H9 (cell line): ENCODE data around the gene VEZT. TPM values are rescaled to one million over a fixed set of nuclear protein-coding genes. Genes with fewer than 3 reads are reported as not detected.
A peak's percentile ranks its signal among the peaks of the same experiment; 100 is the strongest.
"Not testable (repeated sequence)": the region's sequence is repeated elsewhere in the genome, so short reads cannot be mapped to it uniquely, and the experiment has no call there.

Experiments
- DNase-seq: peaks from one replicate; pipeline ENCODE4 v3.0.0-alpha.2; 2017
- H2AFZ ChIP-seq: one replicate; pipeline ENCODE4 v1.6.1; 2013; ENCODE audit warnings: mild to moderate bottlenecking, low read length, control low read depth, moderate library complexity
- H2AK5ac ChIP-seq: 2 replicates; pipeline ENCODE4 v1.6.1; 2013; ENCODE audit warnings: low read length, control low read depth, mixed read lengths; ENCODE audit not compliant: insufficient read length
- H2BK120ac ChIP-seq: one replicate; pipeline ENCODE4 v1.6.1; 2013; ENCODE audit warnings: low read depth, mild to moderate bottlenecking, low read length, control low read depth, inconsistent platforms; ENCODE audit not compliant: poor library complexity, severe bottlenecking
- H2BK12ac ChIP-seq: 2 replicates; pipeline ENCODE4 v1.6.1; 2013; ENCODE audit warnings: low read length, control low read depth, mixed read lengths, low read depth; ENCODE audit not compliant: insufficient read length
- H2BK15ac ChIP-seq: 2 replicates; pipeline ENCODE4 v1.6.1; 2013; ENCODE audit warnings: low read depth, low read length, control low read depth
- H2BK20ac ChIP-seq: one replicate; pipeline ENCODE4 v1.6.1; 2013; ENCODE audit warnings: low read depth, mild to moderate bottlenecking, low read length, control low read depth, inconsistent platforms; ENCODE audit not compliant: poor library complexity, severe bottlenecking
- H2BK5ac ChIP-seq: 2 replicates; pipeline ENCODE4 v1.6.1; 2013; ENCODE audit warnings: low read length, control low read depth, mixed read lengths; ENCODE audit not compliant: insufficient read length
- H3K14ac ChIP-seq: 2 replicates; pipeline ENCODE4 v1.6.1; 2013; ENCODE audit warnings: low read length, control low read depth; ENCODE audit not compliant: insufficient read depth
- H3K18ac ChIP-seq: 2 replicates; pipeline ENCODE4 v1.6.1; 2013; ENCODE audit warnings: low read depth, mild to moderate bottlenecking, mixed read lengths, low read length, control low read depth; ENCODE audit not compliant: insufficient read length
- H3K23ac ChIP-seq: 2 replicates; pipeline ENCODE4 v1.6.1; 2013; ENCODE audit warnings: low read length, control low read depth, mixed read lengths, low read depth; ENCODE audit not compliant: insufficient read length
- H3K23me2 ChIP-seq: 2 replicates; pipeline ENCODE4 v1.6.1; 2013; ENCODE audit warnings: low read depth, mild to moderate bottlenecking, mixed read lengths, low read length, control low read depth; ENCODE audit not compliant: insufficient read length, poor library complexity, severe bottlenecking
- H3K27ac ChIP-seq: 2 replicates; pipeline ENCODE4 v1.5.1; 2013; ENCODE audit warnings: low read length, control low read depth, mixed read lengths, low read depth; ENCODE audit not compliant: insufficient read length
- H3K27me3 ChIP-seq: 2 replicates; pipeline ENCODE4 v1.6.1; 2013; ENCODE audit warnings: low read length, control low read depth, inconsistent platforms; ENCODE audit not compliant: insufficient read depth
- H3K4ac ChIP-seq: 2 replicates; pipeline ENCODE4 v1.6.1; 2013; ENCODE audit warnings: low read depth, mild to moderate bottlenecking, control low read depth, inconsistent platforms, low read length, moderate library complexity
- H3K4me1 ChIP-seq: 2 replicates; pipeline ENCODE4 v1.6.1; 2013; ENCODE audit warnings: low read length, control low read depth, inconsistent platforms; ENCODE audit not compliant: insufficient read depth
- H3K4me2 ChIP-seq: 2 replicates; pipeline ENCODE4 v1.6.1; 2013; ENCODE audit warnings: low read length, control low read depth, mixed read lengths; ENCODE audit not compliant: insufficient read length, insufficient read depth
- H3K56ac ChIP-seq: 2 replicates; pipeline ENCODE4 v1.6.1; 2013; ENCODE audit warnings: low read depth, mild to moderate bottlenecking, mixed read lengths, low read length, control low read depth; ENCODE audit not compliant: insufficient read length
- H3K79me1 ChIP-seq: 2 replicates; pipeline ENCODE4 v1.6.1; 2013; ENCODE audit warnings: low read depth, mild to moderate bottlenecking, moderate library complexity, low read length, control low read depth, inconsistent platforms; ENCODE audit not compliant: insufficient read depth, poor library complexity, severe bottlenecking
- H3K79me2 ChIP-seq: 2 replicates; pipeline ENCODE4 v1.6.1; 2013; ENCODE audit warnings: low read length, control low read depth, inconsistent platforms; ENCODE audit not compliant: insufficient read depth
- H3K9ac ChIP-seq: 2 replicates; pipeline ENCODE4 v1.6.1; 2013; ENCODE audit warnings: low read length, control low read depth, mixed read lengths; ENCODE audit not compliant: insufficient read length; ENCODE audit errors: extremely low read depth
- H3K9me3 ChIP-seq: one replicate; pipeline ENCODE4 v1.6.1; 2013; ENCODE audit warnings: low read depth, low read length, inconsistent platforms; ENCODE audit not compliant: control insufficient read depth
- H3T11ph ChIP-seq: one replicate; pipeline ENCODE4 v1.6.1; 2013; ENCODE audit warnings: mild to moderate bottlenecking, low read length, control low read depth, inconsistent platforms
- H4K20me1 ChIP-seq: one replicate; pipeline ENCODE4 v1.6.1; 2013; ENCODE audit not compliant: control insufficient read depth, insufficient read length, insufficient read depth
- H4K5ac ChIP-seq: 2 replicates; pipeline ENCODE4 v1.6.1; 2013; ENCODE audit warnings: low read depth, mild to moderate bottlenecking, mixed read lengths, low read length, control low read depth; ENCODE audit not compliant: insufficient read length
- H4K8ac ChIP-seq: replicated peaks from 2 replicates; pipeline ENCODE4 v1.6.1; 2013; ENCODE audit warnings: low read length, control low read depth, mixed read lengths, low read depth; ENCODE audit not compliant: insufficient read length
- H4K91ac ChIP-seq: 2 replicates; pipeline ENCODE4 v1.6.1; 2013; ENCODE audit warnings: low read depth, mild to moderate bottlenecking, moderate library complexity, mixed read lengths, low read length, control low read depth; ENCODE audit not compliant: insufficient read length
- H3K27ac Mint-ChIP-seq, 3 experiments: 2 replicates in 2 of 3; 3 replicates in 1 of 3; pipeline ENCODE4 v1.8.0; 2020 to 2021; ENCODE audit warnings: mixed read lengths in 3 of 3, mild to moderate bottlenecking in 1 of 3, moderate library complexity in 1 of 3
- H3K27me3 Mint-ChIP-seq: 2 replicates; pipeline ENCODE4 v1.8.0; 2021; ENCODE audit warnings: low read depth, mild to moderate bottlenecking, moderate library complexity, mixed read lengths
- H3K36me3 Mint-ChIP-seq, 3 experiments: 2 replicates in 2 of 3; 3 replicates in 1 of 3; pipeline ENCODE4 v1.8.0; 2020 to 2021; ENCODE audit warnings: low read depth in 3 of 3, mixed read lengths in 3 of 3; ENCODE audit not compliant: insufficient read depth in 1 of 3
- H3K4me1 Mint-ChIP-seq, 2 experiments: 2 replicates each; pipeline ENCODE4 v1.8.0; 2020; ENCODE audit warnings: mixed read lengths in 2 of 2
- H3K4me3 Mint-ChIP-seq, 2 experiments: 2 replicates in 1 of 2; 3 replicates in 1 of 2; pipeline ENCODE4 v1.8.0; 2020 to 2021; ENCODE audit warnings: mild to moderate bottlenecking in 2 of 2, mixed read lengths in 2 of 2, moderate library complexity in 1 of 2
- H3K9me3 Mint-ChIP-seq, 2 experiments: 2 replicates in 1 of 2; 3 replicates in 1 of 2; pipeline ENCODE4 v1.8.0; 2020; ENCODE audit warnings: mild to moderate bottlenecking in 2 of 2, mixed read lengths in 2 of 2, moderate library complexity in 1 of 2
- CTCF ChIP-seq: fragments of 200-600 bp; sonication (generic); conservative IDR thresholded peaks from 3 replicates; pipeline ENCODE4 v1.8.0; 2021; ENCODE audit warnings: antibody characterized with exemption, mild to moderate bottlenecking
- WGBS: extraction: QIAGEN DNeasy Blood & Tissue Kit; methylation state at CpG from one replicate; pipeline ENCODE4 v1.1.7; 2013; ENCODE audit warnings: missing lambda C conversion rate, low lambda C conversion rate, mixed read lengths; ENCODE audit not compliant: insufficient read length; ENCODE audit errors: extremely low coverage; 5-methylcytosine and 5-hydroxymethylcytosine counted together
- total RNA-seq: library from RNA; stranded (reverse); gene quantifications from 2 replicates; pipeline ENCODE4 v1.2.1, GENCODE V29; 2021

The VEZT gene
- total RNA-seq, 1 experiment from 2014 or later, result 69.8 TPM

GRCh38 chr12:95239216-95239615, 21.6 kb downstream of the VEZT start:
- H3K27me3 Mint-ChIP-seq, result no peaks in the 10 kb centered on the region
- Histone ChIP-seq H2BK12ac (no peak overlapping the region), H3K23ac (no peak overlapping the region), H2BK5ac (no peak overlapping the region), H3K4me2 (no peak overlapping the region), H3K23me2 (no peaks in the 10 kb centered on the region), H2BK15ac (no peak overlapping the region), H3K27me3 (no peaks in the 10 kb centered on the region), H3K14ac (no peak overlapping the region), H4K20me1 (no peaks in the 10 kb centered on the region), H3K9me3 (no peaks in the 10 kb centered on the region), H2BK120ac (no peak overlapping the region), H2BK20ac (no peak overlapping the region), H4K91ac (no peak overlapping the region), H3T11ph (no peak overlapping the region), H3K4me1 (no peaks in the 10 kb centered on the region), H3K4ac (no peak overlapping the region), H3K79me2 (peaks cover 4% of the 10 kb centered on the region; the same call in 1 of the 2 replicates), H4K5ac (no peak overlapping the region), H3K79me1 (peaks cover 3% of the 10 kb centered on the region), H3K27ac (no peak overlapping the region), H4K8ac (no peak overlapping the region), H3K56ac (no peak overlapping the region), H2AK5ac (no peak overlapping the region), H2AFZ (no peak overlapping the region), H3K9ac (no peak overlapping the region), H3K18ac (no peak overlapping the region)
- H3K36me3 Mint-ChIP-seq, result peaks cover 31 to 53% (median 39%) of the 10 kb centered on the region in 3 experiments
- no peak overlapping the region for H3K4me3 Mint-ChIP-seq
- H3K4me1 Mint-ChIP-seq, result peaks cover 0 to 7% of the 10 kb centered on the region in 2 experiments; a peak in 1 of 4 replicates
- H3K27ac Mint-ChIP-seq, result peak overlapping the region; percentile 6 to 89 (median 11); a peak in 3 of 7 replicates
- no peak for TF ChIP-seq CTCF
- peaks cover 13 to 15% of the 10 kb centered on the region in 2 experiments for H3K9me3 Mint-ChIP-seq
- no peak for DNase-seq

GRCh38 chr12:95239835-95240234, 22.2 kb downstream of the VEZT start:
- H4K5ac ChIP-seq, H2BK5ac ChIP-seq, H4K91ac ChIP-seq, H3K79me2 ChIP-seq, H3K4me3 Mint-ChIP-seq, H3K4me1 ChIP-seq, H3K27me3 Mint-ChIP-seq, H3K23ac ChIP-seq, H3T11ph ChIP-seq, H4K8ac ChIP-seq, H3K4me1 Mint-ChIP-seq, H3K4ac ChIP-seq, H4K20me1 ChIP-seq, H3K27ac ChIP-seq, H2AFZ ChIP-seq, H2BK15ac ChIP-seq, H2BK120ac ChIP-seq, H3K27me3 ChIP-seq, H3K9me3 ChIP-seq, DNase-seq, H3K18ac ChIP-seq, H3K56ac ChIP-seq, H3K23me2 ChIP-seq, H2BK20ac ChIP-seq, H3K79me1 ChIP-seq, H3K14ac ChIP-seq, H3K9ac ChIP-seq, H3K4me2 ChIP-seq, H2AK5ac ChIP-seq, H2BK12ac ChIP-seq: not testable (repeated sequence)
- Mint-ChIP-seq H3K36me3 (peaks cover 25 to 47% (median 33%) of the 10 kb centered on the region in 3 experiments), H3K27ac (peak overlapping the region in 2 of 3 experiments; percentile 41 to 89; a peak in 4 of 7 replicates), H3K9me3 (peaks cover 10% of the 10 kb centered on the region in 2 experiments)
- WGBS, result no CpG with 5 or more reads among the region's 2 CpGs
